GM21576 (cell line): ENCODE results near the gene COA5.
"Not testable (repeated sequence)": the region's sequence is repeated elsewhere in the genome, so short reads cannot be mapped to it uniquely, and the experiment has no call there.

ENCODE experiments used
- ATAC-seq: cut with Tn5 transposase; IDR thresholded peaks from one replicate; pipeline ENCODE4 v1.9.1; 2021; ENCODE audit warnings: mild to moderate bottlenecking, moderate library complexity; ENCODE audit not compliant: unreplicated experiment

Gene COA5

DNA sequence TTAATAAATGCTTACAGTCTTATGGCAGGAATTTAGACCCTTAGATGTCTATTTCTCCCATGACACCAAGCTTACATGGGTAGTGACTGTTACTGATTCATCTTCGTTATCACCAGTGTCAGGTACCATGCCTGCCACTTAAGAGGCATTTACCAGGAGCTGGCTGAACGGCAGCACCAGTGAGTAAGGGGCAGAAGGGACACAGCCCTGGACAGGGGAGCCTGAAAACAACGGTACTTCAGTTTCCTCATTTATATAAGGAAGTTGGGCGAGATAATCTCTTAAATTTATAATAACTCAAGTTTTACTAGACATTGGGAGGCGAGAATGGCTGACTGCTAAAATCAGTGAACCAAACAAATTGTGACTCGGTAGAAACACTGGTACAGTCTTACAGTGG lies 1.2 kb downstream of the COA5 start:
- ATAC-seq: no peak

DNA sequence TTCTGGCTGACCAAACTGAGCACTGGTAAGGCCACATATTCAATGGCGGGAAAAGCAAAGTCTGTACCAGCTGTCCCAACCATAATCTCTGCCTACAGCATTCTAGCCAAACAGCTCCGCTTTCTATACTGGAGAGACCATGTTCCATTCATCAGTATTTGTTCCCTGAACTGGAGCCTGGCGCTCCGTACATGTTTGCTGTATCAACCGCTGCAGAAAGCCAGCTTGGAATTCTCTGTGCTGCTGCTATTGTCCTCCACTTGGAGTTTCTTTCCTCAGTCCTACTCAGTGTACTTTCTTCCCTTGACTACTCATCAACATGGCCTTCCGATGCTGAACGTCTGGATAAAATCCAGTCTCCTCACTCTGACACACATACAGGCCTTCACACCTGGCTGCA lies 1.9 kb downstream of the COA5 start:
- no peak for ATAC-seq

DNA sequence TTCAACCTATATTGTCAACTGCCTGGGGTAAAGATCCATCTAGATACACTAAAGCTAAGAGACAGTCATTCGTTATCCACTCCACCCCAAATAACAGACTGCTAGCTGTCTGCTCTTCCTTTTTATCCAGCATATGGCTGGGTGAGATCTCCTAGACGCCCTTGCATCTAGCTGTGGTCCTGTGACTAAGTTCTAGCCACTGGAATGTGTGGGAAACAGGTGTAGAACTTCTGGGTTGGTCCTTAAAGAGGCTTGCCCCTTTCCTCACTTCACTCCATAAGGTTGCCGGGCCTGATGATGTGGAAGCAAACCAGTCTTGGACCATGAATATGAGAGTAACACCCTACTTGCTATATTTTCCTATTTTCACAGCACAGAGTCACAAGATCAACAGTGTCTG lies 3.2 kb downstream of the COA5 start:
- no peak for ATAC-seq

DNA sequence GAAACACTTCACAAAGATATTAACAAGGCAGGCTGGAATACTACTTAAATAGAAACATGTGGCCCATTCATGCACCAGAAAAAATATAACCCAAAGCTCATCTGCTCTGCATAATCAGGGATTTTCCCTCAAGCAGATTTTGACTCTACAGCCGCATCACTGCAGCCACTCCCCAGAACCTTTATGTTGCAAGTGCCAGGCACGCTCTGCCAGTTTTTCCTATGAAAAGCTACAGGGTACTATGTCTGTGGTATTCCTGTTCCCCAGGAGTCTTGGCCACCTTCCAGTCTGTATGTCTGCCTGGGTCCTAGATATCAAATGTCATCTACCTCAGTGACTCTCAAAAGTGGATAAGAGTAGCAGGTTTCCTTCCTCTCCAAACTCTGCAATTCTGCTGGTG lies 3.8 kb downstream of the COA5 start:
- no peak for ATAC-seq

DNA sequence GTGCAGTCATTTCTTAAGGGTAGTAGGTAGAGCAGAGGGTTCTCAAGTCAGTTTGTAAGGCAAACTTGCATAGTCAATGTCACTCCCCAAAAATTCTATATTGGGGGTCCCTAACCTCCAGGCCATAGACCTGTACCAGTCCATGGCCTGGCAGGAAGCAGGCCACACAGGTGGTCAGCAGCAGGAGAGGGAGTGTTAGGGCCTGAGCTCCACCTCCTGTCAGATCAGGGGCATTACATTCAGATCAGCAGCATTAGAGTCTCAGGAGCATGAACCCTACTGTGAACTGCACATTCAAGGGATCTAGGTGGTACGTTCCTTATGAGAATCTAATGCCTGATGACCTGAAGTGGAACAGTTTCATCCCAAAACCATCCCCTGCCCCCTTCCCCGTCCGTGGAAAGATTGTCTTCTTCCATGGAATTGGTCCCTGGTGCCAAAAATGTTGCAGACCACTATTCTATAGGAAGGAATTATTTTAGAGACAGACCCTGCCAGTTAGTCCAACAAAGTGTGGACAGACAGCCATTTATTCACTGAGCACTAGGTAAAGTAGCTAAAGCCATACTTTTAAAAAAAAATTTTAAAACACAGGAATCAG lies 6.7 kb downstream of the COA5 start:
- no peak for ATAC-seq

DNA sequence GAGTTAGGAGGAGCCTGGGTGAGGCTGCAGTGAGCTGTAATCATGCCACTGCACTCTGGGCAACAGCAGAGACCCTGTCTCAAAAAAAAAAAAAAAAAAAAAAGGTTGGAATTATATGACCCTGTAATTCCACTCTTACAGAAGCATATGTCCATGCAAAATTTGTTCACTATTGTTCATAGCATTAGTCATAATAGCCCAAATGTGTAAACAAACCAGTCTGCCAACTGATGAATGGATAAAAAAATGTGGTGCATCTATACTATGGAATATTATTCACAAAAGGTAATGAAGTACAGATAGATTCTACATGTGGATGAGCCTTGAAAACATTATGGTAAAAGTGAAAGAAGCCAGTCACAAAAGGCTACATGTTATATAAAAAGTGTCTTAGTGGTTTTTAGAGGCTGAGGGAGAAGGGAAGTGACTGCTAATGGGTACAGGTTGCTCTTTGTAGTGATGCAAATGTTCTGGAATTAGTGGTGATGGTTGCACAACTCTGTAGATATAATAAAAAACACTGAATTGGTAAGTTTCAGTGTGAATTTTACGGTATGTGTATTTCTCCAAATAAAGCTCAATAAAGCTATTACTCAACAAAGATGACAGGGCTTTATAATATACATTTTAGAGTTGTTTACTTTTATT lies 9.4 kb downstream of the COA5 start:
- no peak for ATAC-seq

DNA sequence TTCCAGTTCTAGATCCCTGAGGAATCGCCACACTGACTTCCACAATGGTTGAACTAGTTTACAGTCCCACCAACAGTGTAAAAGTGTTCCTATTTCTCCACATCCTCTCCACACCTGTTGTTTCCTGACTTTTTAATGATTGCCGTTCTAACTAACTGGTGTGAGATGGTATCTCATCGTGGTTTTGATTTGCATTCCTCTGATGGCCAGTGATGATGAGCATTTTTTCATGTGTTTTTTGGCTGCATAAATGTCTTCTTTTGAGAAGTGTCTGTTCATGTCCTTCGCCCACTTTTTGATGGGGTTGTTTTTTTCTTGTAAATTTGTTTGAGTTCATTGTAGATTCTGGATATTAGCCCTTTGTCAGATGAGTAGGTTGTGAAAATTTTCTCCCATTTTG lies 13.6 kb downstream of the COA5 start:
- ATAC-seq: not testable (repeated sequence)

DNA sequence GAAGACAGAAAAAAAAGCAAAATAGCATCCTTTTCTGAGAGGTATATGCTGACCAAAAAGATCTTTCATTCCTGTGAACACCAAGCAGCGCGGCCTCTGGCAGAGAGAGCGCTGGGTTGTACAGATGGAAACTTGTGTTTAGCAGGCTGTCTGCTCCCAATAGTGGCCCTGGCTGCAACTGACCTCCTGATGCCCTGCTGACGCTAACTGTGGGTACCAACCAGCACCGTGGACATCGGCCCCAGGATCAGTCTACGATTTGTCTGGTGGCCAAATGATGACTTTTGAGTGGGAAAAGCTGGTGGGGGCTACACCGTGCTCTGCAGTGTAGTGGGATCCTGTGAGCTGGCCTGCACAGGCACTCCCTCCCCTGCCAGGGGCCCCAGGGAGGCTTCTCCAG lies 15.7 kb downstream of the COA5 start:
- ATAC-seq: no peak

DNA sequence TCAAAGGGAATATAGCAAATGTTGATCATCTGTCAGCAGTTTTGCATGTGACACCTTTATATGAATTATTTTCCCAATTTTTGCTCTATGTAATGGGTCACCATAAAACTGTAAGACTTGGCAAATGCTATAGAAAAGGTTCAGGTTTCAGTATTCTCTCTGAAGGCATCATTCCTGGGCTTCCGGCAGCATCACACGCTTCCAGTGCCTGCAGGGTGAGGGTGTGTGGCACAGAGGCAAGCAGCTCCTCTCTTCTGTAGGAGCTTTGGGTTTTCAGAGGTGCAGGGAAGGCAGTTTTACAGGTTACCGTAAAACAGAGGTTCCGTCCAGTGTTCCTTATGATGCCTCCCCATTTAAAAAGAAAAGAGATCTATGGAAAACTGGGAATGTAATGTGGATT lies 18.8 kb downstream of the COA5 start:
- ATAC-seq: no peak

DNA sequence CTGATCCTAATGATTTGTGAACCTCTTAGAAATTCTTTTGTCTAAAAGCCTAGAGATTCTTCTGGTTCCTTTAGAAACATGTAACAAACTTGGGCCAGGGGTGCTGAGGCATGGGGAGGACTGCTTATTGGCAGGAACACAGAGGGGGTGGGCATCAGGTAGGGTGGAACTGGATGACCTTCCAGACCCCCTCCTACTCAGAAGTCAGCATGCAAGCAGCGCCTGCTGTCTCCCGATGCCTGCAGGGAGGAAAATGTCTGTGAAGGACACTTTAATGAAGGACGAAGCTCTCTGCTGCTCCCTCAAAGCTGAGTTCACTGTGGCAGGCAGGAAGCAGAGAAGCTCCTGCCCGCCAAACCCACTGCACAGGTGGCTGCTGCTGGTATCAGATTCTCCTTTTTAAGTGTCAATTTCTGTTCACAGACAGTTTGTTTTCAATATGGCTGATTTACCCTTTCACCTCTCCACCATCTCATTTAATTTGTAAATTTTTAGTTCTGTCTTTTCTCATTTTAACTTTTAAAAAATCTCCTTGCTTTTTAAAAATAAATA lies 19.4 kb downstream of the COA5 start:
- no peak for ATAC-seq

DNA sequence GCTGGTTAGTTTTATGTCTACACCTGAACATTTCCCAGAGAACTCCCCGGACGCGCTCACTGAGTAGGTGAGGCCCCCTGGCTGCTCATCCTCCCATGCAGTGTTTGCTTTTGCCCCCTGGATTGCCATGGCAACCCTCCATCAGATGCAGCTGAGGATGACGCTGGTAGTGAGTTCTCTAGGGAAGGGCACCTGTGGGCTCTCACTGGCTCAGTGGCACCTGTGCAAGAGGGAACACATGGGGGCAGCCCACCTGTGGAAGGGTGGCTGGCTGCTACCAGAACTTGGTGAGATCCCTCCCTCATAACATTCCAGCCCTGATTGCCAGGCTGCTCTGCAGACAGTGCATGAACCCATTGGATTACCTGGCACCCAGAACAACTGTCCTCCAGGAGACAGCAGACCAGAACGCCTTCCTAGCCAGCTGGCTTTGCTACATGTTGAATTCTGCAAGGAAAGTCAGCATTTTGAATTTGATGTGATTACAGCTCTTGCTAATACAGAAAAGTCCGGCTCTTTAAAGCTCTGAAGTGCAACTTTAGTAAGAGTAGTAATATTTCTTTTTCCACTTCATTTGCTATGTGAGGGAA lies 21.7 kb downstream of the COA5 start:
- ATAC-seq: no peak

DNA sequence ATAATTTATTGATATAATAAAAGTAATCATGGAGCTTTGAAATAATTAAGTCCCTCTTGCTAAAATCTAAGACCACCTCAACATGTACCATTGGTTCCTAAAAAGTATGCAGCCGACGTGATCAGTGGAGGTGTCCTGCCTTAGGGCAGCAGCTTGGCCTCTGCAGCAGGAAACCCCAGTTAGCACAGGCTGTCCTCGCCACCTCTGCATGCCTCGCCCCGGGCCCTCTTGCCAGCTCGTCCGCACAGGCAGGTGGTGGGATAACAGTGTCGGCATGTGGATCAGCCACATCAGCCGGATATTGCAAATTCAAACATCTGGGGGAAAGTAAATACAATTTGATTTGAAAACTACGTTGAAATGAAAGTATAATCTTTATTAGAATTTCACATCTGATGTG lies 22.9 kb downstream of the COA5 start:
- no peak for ATAC-seq

DNA sequence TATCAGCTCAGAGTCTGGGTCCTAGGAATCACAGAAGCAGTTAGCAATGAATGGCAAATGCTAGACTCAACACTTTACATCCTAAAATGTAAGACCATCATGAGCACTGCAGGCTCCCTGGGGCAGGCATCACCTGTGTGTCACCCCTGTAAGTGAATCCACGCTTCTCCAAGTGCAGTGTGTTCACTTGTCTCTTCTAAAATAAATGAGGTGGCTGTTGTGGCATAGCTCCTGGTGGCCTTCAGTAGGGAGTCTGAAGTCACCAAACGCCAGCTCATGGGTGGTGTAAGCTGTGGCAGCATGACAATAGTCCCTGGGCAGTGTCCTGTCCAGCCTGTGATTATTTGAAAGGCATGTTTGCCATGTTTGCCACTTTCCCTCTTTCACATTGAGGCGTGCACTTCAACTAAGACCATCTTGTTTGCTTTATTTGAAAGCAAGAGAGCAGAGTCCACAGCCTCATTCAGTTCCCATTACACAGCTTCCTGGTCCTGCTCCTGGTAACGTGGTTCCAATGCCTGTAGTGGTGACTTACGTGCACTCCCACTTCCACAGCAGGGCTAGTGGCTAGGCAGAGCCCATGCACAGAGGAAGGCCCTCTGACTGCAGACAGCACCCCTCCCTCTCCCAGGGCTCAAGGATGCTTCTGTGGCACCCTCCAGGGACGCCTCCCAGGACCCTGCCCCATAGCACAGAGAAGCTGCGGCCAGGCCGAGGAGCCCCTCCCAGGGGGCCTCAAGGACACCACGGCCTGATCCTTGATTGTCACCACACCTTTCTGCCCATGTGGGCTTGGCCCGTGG lies 24.3 kb downstream of the COA5 start:
- ATAC-seq: no peak

DNA sequence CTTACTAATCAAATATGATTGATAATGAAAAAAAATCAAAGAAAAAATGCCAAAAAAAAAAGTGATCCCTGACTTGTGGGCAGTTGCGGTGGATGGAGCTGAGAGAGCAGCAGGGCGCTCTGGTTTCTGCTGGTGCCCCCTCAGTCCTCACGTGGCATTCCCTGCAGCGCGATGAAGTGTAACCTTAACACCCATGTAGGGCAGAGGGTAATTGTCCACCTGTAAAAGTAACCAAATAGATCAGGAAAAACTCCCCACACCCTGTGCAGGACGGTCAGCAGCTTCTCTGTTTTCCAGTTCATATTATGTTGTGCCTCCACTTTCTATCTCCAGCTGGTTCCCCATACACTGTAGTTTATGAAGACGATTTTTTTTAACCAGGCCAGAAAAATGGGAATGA lies 25.0 kb downstream of the COA5 start:
- ATAC-seq: no peak

DNA sequence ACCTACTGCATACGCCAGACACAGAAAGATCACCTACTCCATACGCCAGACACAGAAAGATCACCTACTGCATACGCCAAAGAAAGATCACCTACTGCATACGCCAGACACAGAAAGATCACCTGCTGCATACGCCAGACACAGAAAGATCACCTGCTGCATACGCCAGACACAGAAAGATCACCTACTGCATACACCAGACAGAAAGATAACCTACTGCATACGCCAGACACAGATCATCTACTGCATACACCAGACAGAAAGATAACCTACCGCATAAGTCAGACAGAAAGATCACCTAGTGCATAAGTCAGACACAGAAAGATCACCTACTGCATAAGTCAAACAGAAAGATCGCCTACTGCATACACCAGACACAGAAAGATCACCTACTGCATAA lies 25.8 kb downstream of the COA5 start:
- no peak for ATAC-seq

DNA sequence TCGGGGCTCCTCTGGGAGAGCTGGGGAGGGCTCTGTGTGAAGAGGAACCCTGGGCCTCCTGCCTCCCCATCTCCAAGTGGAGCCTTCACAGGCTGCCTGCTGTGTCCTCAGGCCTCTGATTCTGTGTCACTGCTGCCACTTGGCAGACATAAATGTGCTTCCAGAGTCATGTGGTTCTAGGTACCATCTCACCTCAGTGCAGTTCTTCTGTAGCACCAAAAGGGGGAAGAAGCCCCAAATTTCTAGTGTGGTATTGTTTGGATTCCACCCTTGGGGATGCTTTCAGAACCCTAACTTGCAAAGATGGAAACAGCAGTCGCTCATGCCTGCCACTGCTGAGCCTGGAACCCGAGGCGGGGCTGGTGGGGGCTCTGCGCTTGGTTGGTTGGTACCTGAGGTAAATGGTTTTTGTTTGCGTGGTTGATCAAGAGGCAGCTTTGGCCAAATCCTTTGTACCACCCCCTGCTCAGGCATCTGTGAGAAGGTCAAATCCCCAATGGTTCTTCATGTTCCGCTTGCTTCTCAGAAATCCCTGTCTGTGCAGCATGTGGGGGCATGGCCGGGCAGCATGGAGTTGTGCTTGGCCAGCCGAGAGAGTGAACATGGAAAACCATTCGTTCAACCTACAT lies 27.5 kb downstream of the COA5 start:
- no peak for ATAC-seq

DNA sequence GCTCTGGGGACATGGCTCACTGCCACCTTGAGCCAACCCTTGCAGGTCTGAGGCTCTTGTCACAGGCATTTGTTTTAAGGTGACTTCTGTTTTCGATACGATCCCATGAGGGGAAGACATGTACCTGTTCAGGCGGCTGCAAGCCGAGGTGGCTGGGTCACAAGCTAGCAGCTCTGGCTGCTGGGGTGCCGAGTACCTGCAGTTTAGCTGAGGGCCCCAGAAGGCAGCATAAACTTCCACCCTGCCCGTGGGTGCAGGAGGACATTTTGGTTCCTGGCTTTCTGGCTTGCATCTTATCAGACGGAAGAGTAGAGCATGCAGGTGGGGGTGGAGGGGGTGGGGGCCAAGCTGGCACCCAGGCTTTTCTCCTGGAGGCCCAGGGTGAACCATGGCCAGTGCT lies 28.4 kb downstream of the COA5 start:
- ATAC-seq: no peak

DNA sequence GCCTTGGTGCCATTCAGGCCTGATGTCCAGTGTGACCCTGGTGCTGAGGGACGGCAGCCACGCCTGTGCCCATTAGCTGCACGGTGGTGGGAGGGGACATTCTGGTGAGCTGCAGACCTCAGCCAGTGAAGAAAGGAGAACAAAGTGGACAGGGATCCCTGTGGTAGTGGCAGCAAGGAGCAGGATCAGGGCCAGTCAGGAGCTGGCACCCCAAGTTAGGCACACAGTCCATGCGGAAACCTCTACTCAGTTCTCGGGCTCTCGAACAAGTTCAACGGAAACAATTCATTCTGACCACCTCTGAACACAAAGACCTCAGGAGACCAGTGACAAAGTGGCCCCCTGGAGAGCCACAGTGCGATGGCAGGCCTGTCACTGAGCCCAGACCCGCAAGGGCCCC lies 30.1 kb downstream of the COA5 start:
- no peak for ATAC-seq

DNA sequence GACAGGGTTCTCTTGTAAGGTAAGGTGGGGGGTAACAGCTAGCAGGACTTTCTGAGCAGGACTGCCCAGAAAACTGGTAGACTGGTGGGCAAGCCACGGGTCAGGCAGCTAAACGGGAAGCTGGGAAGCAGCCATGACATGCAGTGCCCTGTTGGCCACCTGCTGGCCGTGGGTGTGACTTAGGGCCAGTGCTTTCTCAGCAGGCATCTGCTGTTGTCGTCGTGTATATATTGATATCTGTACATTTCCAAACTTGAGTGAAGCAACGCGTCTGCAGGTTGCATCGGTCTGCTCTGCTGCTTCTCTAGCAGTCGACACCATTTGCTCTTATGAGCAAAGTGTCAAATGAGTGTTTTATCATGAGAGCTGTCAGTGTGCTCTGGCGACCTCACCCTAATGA lies 31.0 kb downstream of the COA5 start:
- ATAC-seq: no peak

DNA sequence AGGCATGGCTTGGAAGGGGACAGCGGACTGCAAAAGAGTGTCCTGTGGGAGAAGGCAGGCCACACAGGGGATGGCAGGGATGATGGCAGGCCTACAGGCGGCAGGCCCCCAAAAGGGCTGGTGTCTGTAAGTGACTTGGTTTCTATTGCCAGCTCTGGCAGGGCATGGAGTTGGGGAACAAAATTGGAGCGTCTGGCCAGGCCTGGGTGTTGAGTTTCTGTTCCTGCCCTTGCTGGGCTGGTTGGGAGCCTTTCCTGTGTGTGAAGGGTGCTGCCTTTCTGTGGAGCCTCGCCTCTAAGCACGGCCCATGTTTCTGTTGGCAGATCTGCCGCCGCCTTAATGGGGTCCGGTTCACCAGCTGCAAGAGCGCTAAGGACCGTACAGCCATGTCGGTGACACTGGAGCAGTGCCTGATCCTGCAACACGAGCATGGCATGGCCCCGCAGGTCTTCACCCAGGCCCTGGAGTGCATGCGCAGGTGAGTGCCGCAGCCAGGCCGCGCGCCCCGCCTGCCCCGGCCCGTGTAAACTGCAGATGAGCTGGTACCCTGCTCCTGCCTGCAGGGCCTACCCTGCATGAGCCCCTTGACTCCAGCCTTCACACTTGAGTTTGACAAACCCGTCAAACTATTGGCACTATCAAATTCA lies 31.5 kb downstream of the COA5 start:
- no peak for ATAC-seq

DNA sequence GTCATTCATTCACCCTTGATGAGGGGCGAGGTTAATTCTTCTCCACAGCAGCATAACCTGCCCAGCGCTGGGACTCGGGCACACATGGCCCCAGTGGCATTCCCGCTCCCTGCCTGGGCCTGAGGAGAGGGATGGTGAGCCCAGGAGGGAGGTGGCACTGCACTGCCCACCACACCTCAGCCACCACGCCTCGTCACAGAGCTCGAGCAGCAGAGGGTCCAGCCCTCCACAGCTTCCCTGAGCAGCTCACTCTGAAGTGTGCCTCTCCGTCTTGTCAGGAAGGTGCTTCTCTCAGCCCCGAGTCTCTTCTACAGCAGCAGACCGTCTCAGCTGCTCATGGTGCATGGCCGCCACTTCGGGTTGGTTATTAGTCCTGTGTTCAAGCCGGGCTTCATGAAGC lies 34.9 kb downstream of the COA5 start:
- no peak for ATAC-seq
